Activated T-cell treated with anti-CD3 and anti-CD28 coated beads, Interleukin-2, amount 50 U/mL, for 72 hours (primary cell): ENCODE measurements around the gene SPATA25. TPM values are rescaled to one million over a fixed set of nuclear protein-coding genes. Genes with fewer than 3 reads are reported as not detected.
"Not testable (repeated sequence)": the region's sequence is repeated elsewhere in the genome, so short reads cannot be mapped to it uniquely, and the experiment has no call there.

Source experiments
- ATAC-seq, 2 donors: fragments of 150-1000 bp; cut with Tn5 transposase; replicated peaks in 1 of 2; 2 replicates each; pipeline ENCODE4 v1.10.0; 2021; ENCODE audit warnings: moderate library complexity in 2 of 2, mild to moderate bottlenecking in 1 of 2
- DNase-seq, 2 donors: peaks; one replicate each; pipeline ENCODE4 v3.0.0; 2021 to 2022; ENCODE audit warnings: mixed read lengths in 1 of 2
- H3K27ac Mint-ChIP-seq: one replicate; pipeline ENCODE4 v1.8.0; 2022; ENCODE audit warnings: mild to moderate bottlenecking, moderate library complexity, mixed read lengths
- H3K27me3 Mint-ChIP-seq: one replicate; pipeline ENCODE4 v1.8.0; 2022; ENCODE audit warnings: low read depth, mixed read lengths
- H3K36me3 Mint-ChIP-seq, 2 donors: one replicate each; pipeline ENCODE4 v1.8.0; 2022; ENCODE audit warnings: mixed read lengths in 2 of 2, mild to moderate bottlenecking in 1 of 2; ENCODE audit not compliant: insufficient read depth in 2 of 2
- H3K4me1 Mint-ChIP-seq: one replicate; pipeline ENCODE4 v1.8.0; 2022; ENCODE audit warnings: low read depth, mixed read lengths
- H3K4me3 Mint-ChIP-seq, 2 donors: one replicate each; pipeline ENCODE4 v1.8.0; 2022; ENCODE audit warnings: mild to moderate bottlenecking in 2 of 2, mixed read lengths in 2 of 2, moderate library complexity in 2 of 2
- H3K9me3 Mint-ChIP-seq, 2 donors: one replicate each; pipeline ENCODE4 v1.8.0; 2022; ENCODE audit warnings: mixed read lengths in 2 of 2
- total RNA-seq, 2 donors: library from RNA; stranded (reverse); gene quantifications; one replicate each; pipeline ENCODE4 v1.2.3, GENCODE V29; 2022

Gene SPATA25
- total RNA-seq, 2 donors from 2014 or later = 0.46 to 0.90 TPM

DNA sequence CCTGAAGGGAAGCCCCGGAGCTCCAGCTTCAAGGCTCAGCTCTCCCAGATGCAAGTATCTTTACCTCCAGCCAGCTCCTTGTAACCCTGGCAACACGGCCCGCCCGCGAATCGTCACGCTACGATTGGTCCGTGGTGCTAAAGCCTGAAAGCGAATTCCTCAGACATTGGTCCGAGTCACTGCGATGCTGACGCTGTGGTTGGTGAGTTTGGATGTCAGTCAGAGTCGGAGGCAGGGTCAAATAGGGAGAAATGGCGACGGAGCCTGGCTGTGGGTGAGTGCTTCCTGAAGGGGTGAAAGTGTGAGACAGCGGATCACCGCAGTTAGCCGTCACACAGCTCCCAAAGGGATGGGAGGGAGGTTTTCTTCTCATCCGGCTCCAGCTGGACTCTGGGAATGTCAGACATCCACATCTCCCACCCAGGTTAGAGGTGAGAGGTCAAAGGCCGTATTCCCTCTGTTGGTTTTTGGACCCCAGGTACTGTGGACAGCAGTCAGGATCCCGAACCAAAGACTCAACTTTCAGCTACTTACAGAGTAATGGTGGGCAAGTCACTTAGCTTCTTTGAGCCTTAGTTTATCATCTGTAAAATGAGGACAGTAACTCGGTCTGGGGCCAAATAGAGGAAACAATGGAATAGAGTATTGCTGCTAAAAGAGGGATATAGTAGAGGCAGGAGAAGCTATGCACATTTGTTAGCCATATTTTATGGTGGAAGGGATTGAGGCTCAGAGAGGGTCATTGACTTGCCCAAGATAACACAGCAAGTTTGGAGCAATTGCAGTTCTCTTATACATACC is 6.2 kb downstream of the SPATA25 start, which contains the start of gene ZSWIM1:
TSS of gene ZSWIM1 (plus strand) at position 240 of the 801 bp plus-strand sequence. CDS start 1,366 bp downstream, outside the sequence.
- Mint-ChIP-seq H3K36me3 (peaks cover 2 to 5% of the 10 kb centered on the region in 2 donors), H3K27me3 (no peaks in the 10 kb centered on the region), H3K9me3 (no peaks in the 10 kb centered on the region), H3K4me3 (peak within 1 kb of the TSS; percentile 84 to 85), H3K4me1 (peaks cover 49% of the 10 kb centered on the region), H3K27ac (peak within 1 kb of the TSS; percentile 80)
- DNase-seq = peak; percentile 97 to 99
- ATAC-seq = peak; percentile 94 to 97

- Mint-ChIP-seq H3K27ac (no peak overlapping the region), H3K36me3 (peaks cover 0 to 2% of the 10 kb centered on the region in 2 donors), H3K4me3 (no peak overlapping the region), H3K4me1 (peaks cover 25% of the 10 kb centered on the region), H3K9me3 (no peaks in the 10 kb centered on the region), H3K27me3 (no peaks in the 10 kb centered on the region)
- ATAC-seq (no peak), DNase-seq (no peak)
These were observed 9.2 kb downstream of the SPATA25 start for GRCh38 chr20:45878076-45878761.

DNA sequence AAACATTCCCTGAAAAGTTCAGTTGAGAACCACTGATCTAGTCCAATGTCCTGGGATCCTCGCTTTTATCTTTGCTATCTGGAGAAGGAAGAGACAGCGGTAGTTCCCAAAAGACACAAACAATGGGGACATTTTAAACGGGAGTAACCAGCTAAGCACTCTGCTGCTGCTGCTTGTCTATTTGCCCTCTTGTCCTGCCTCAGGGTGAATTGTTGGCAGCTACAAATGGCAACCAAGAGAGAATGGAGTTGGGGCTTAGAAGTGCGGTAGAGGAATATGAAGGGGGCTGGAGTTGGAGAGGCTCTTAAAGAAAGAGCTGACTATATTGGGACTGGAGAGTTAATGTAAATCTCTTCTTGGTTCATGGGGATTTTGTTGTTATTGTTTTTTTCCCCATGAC is 12.8 kb downstream of the SPATA25 start:
- peaks cover 0 to 2% of the 10 kb centered on the region in 2 donors for H3K36me3 Mint-ChIP-seq
- no peak for ATAC-seq

DNA sequence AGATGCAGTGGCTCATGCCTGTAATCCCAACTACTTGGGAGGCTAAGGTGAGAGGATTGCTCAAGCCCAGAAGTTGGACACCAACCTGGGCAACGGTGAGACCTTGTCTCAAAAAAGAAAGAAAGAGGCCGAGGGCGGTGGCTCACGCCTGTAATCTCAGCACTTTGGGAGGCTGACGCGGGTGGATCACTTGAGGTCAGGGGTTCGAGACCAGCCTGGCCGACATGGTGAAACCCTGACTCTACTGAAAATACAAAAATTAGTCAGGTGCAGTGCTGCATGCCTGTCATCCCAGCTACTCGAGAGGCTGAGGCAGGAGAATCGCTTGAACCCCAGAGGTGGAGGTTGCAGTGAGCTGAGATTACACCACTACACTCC is 13.3 kb downstream of the SPATA25 start:
- not testable (repeated sequence) for H3K4me1 Mint-ChIP-seq, DNase-seq, H3K27ac Mint-ChIP-seq, H3K27me3 Mint-ChIP-seq, ATAC-seq, H3K9me3 Mint-ChIP-seq, H3K36me3 Mint-ChIP-seq, H3K4me3 Mint-ChIP-seq

More for the DNA sequence above, 12.8 kb downstream of the SPATA25 start:
- Mint-ChIP-seq H3K9me3 (no peaks in the 10 kb centered on the region), H3K4me1 (no peaks in the 10 kb centered on the region), H3K27me3 (no peaks in the 10 kb centered on the region), H3K4me3 (no peak overlapping the region), H3K27ac (no peak overlapping the region)
- no peak for DNase-seq

DNA sequence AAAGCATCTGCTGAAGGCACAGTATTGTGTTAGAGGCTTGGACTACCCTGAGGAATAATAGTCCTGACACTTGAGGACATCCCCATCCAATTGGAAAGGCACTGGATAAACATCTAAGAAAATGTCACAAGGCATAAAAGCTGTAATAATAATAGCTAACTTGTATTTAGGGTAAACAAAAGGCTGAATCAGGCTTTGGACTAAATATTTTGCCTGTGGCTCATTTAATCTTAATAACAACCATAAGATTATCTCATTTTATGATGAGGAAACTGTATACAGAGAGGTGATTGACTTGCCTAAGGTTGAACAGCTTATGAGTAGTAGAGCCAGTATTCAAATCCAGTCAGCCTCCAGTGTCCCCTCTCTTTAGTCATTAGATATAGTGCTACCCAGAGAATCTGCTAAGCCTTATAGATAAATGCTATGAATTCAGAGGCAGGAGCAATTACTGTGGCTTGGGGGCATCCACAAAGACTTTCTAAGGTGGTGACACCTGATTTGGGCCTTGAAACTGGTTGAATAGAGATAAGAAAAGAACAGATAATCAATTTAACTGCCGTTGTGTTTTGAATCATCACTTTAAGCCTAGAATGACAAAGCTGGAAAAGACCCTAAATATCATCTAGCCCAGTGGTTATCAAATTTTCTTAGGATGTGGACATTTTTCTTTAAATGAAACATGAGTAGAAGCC is 13.9 kb downstream of the SPATA25 start:
- Mint-ChIP-seq H3K36me3 (peaks cover 0 to 2% of the 10 kb centered on the region in 2 donors), H3K27me3 (no peaks in the 10 kb centered on the region), H3K4me1 (no peaks in the 10 kb centered on the region), H3K9me3 (no peaks in the 10 kb centered on the region), H3K27ac (no peak overlapping the region), H3K4me3 (no peak overlapping the region)
- no peak for DNase-seq
- no peak for ATAC-seq

- Mint-ChIP-seq H3K27me3 (no peaks in the 10 kb centered on the region), H3K9me3 (no peaks in the 10 kb centered on the region), H3K36me3 (peaks cover 0 to 2% of the 10 kb centered on the region in 2 donors), H3K4me3 (no peak overlapping the region), H3K27ac (no peak overlapping the region), H3K4me1 (no peaks in the 10 kb centered on the region)
- no peak for ATAC-seq
- DNase-seq = no peak
These were observed 14.8 kb downstream of the SPATA25 start for GRCh38 chr20:45872626-45873025.

- Mint-ChIP-seq H3K9me3 (no peaks in the 10 kb centered on the region), H3K36me3 (peaks cover 0 to 2% of the 10 kb centered on the region in 2 donors), H3K27me3 (no peaks in the 10 kb centered on the region), H3K27ac (no peak overlapping the region), H3K4me1 (no peaks in the 10 kb centered on the region), H3K4me3 (no peak overlapping the region)
- ATAC-seq (no peak), DNase-seq (no peak)
These were observed 19.6 kb downstream of the SPATA25 start for GRCh38 chr20:45867819-45868176.

DNA sequence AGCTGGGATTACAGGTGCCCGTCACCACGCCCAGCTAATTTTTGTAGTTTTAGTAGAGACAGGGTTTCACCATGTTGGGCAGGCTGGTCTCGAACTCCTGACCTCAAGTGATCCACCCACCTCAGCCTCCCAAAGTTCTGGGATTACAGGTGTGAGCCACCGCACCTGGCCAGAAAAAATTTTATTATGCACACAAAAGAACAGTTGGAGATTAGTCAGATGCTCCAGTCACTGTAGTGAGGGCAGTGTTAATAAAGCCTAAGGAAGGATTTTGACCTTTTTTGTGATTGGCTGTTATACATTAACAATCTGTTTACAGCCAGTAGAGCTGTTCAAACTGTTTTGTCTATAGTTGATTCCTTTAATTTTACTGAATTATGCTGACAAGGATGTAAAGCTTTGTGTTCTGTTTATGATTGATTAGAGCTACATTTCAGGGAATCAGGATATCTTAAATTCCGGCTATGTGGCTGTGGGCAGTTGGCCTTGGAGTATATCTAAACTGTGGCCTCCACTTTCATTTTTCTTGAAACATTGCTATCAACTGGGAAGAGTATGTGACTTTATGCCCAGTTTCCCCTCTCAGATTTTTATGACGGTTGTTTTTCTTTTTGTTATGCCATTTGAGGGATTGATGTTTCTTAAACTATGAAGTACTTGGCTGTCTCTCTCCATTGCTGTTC is 20.1 kb downstream of the SPATA25 start:
- H3K9me3 Mint-ChIP-seq = no peaks in the 10 kb centered on the region
- no peak overlapping the region for H3K27ac Mint-ChIP-seq
- no peaks in the 10 kb centered on the region for H3K4me1 Mint-ChIP-seq
- DNase-seq = no peak
- no peak for ATAC-seq
- peaks cover 0 to under 1% of the 10 kb centered on the region in 2 donors for H3K36me3 Mint-ChIP-seq
- no peak overlapping the region for H3K4me3 Mint-ChIP-seq
- H3K27me3 Mint-ChIP-seq = no peaks in the 10 kb centered on the region

GRCh38 chr20:45866454-45866853 is 21.0 kb downstream of the SPATA25 start:
- Mint-ChIP-seq H3K4me3 (no peak overlapping the region), H3K27me3 (no peaks in the 10 kb centered on the region), H3K4me1 (no peaks in the 10 kb centered on the region), H3K27ac (no peak overlapping the region), H3K9me3 (no peaks in the 10 kb centered on the region), H3K36me3 (no peaks in the 10 kb centered on the region)
- DNase-seq (no peak), ATAC-seq (no peak)

DNA sequence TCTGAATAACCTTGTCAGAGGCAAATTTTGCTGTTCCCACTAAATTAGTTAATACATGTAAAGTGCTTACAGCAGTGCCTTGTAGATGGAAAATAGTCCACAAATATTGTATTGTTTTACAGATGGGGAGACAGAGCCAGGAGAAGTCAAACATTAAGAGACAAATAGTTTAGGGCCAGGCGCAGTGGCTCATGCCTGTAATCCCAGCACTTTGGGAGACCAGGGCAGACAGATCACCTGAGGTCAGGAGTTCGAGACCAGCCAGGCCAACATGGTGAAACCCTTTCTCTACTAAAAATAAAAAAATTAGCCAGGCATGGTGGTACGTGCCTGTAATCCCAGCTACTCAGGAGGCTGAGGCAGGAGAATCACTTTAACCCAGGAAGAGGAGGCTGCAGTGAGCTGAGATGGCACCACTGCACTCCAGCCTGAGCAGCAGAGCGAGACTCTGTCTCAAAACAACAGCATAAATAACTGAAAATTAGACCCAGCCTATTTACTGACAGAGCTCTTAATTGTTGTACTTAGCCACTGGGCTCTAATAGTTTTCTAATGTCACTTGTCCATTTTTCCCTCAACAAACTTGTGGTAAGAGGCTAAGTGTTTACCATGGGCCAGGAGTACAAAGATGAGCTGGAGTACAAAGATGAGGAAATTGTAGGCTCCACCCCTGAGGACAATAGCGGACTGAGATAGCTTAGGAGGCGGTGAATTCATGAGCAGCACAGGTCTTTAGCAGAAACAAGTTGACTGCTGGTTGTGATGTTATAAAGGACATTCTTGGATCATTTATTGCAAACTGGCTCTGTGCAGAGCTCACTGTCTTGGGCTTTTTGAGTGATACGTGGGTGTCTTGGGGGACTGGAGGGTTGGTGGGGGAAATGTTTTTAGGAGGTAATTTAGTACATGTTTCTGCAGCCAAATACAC is 23.6 kb downstream of the SPATA25 start:
- peaks cover 0 to 2% of the 10 kb centered on the region in 2 donors for H3K36me3 Mint-ChIP-seq
- DNase-seq (no peak), ATAC-seq (no peak)
- no peak overlapping the region for H3K4me3 Mint-ChIP-seq
- H3K27me3 Mint-ChIP-seq = no peaks in the 10 kb centered on the region
- H3K27ac Mint-ChIP-seq = no peak overlapping the region
- peaks cover 24% of the 10 kb centered on the region for H3K4me1 Mint-ChIP-seq
- no peaks in the 10 kb centered on the region for H3K9me3 Mint-ChIP-seq

GRCh38 chr20:45861221-45862075 is 26.0 kb downstream of the SPATA25 start:
- Mint-ChIP-seq H3K9me3 (no peaks in the 10 kb centered on the region), H3K4me1 (peaks cover 41% of the 10 kb centered on the region), H3K4me3 (no peak overlapping the region), H3K27ac (no peak overlapping the region), H3K36me3 (peaks cover 0 to 2% of the 10 kb centered on the region in 2 donors), H3K27me3 (no peaks in the 10 kb centered on the region)
- no peak for DNase-seq
- ATAC-seq = no peak
